ENCODE results near the gene FARS2.

- TF ChIP-seq CTCF (IDR thresholded peaks at IDR 0.05) (no peak), POLR2A (IDR thresholded peaks at IDR 0.05) (no peak), POLR2AphosphoS5 (IDR thresholded peaks at IDR 0.05) (no peak), EP300 (IDR thresholded peaks at IDR 0.05) (no peak)
Measured at GRCh38 chr6:5567890-5568289, 306.6 kb downstream of the FARS2 start.
